K562 (cell line): Measurements from ENCODE around the gene ACSS2. TPM values are rescaled to one million over a fixed set of nuclear protein-coding genes. Genes with fewer than 3 reads are reported as not detected.

ENCODE experiments used
- CEBPG ChIP-seq, 3 experiments: fragments of 200-800 bp in 1 of 3; sonication (Bioruptor generic) in 1 of 3; sonication (generic) in 1 of 3; formaldehyde crosslinking in 1 of 3; IDR thresholded peaks in 2 of 3; conservative IDR thresholded peaks in 1 of 3; 2 replicates each; pipeline versions ENCODE4 v1.6.1 to v1.8.0; 2016 to 2022; ENCODE audit warnings: missing compliant biosample characterization in 2 of 3, missing genetic modification characterization in 2 of 3, mild to moderate bottlenecking in 1 of 3, missing genetic modification reagents in 1 of 3
- EP400 ChIP-seq: fragments of 450-650 bp; IDR thresholded peaks from 2 replicates; pipeline ENCODE4 v1.6.1; 2017; ENCODE audit warnings: antibody characterized with exemption, mild to moderate bottlenecking, moderate library complexity
- FOXK2 ChIP-seq, 2 experiments: fragments of 450-650 bp; IDR thresholded peaks in 1 of 2; conservative IDR thresholded peaks in 1 of 2; 2 replicates each; pipeline ENCODE4 v1.6.1; 2016; ENCODE audit warnings: low read depth in 2 of 2, mild to moderate bottlenecking in 1 of 2
- HDAC1 ChIP-seq, 2 experiments: fragments of 450-650 bp; IDR thresholded peaks; 2 replicates each; pipeline ENCODE4 v1.6.1; 2016 to 2017; ENCODE audit warnings: inconsistent platforms in 1 of 2, mild to moderate bottlenecking in 1 of 2, moderate library complexity in 1 of 2
- HEY1 ChIP-seq: fragments of 250-450 bp; sonication (Bioruptor Pico); IDR thresholded peaks from 2 replicates; pipeline ENCODE4 v1.5.0; 2020; ENCODE audit warnings: mild to moderate bottlenecking, moderate library complexity, borderline replicate concordance
- KLF1 ChIP-seq: fragments of 450-650 bp; IDR thresholded peaks from 2 replicates; pipeline ENCODE4 v1.6.1; 2016; ENCODE audit warnings: missing genetic modification characterization, missing compliant biosample characterization
- MAFF ChIP-seq: IDR thresholded peaks from 2 replicates; pipeline ENCODE4 v1.6.1; 2012; ENCODE audit warnings: low read length, improper control_type of control experiment
- MAFK ChIP-seq: IDR thresholded peaks from 2 replicates; pipeline ENCODE4 v1.6.1; 2011; ENCODE audit warnings: low read length, improper control_type of control experiment
- PML ChIP-seq: IDR thresholded peaks from 2 replicates; pipeline ENCODE4 v1.6.1; 2012; ENCODE audit warnings: low read length, inconsistent platforms
- SNIP1 ChIP-seq: fragments of 450-650 bp; IDR thresholded peaks from 2 replicates; pipeline ENCODE4 v1.7.1; 2017; ENCODE audit warnings: low read depth, mild to moderate bottlenecking
- SPI1 ChIP-seq: IDR thresholded peaks from 2 replicates; pipeline ENCODE4 v1.6.1; 2011; ENCODE audit warnings: low read depth, low read length, control low read depth, borderline replicate concordance
- SREBF1 ChIP-seq: fragments of 150-350 bp; IDR thresholded peaks from 2 replicates; pipeline ENCODE4 v1.6.1; 2014; ENCODE audit warnings: antibody characterized with exemption, low read depth, low read length, borderline replicate concordance
- TAL1 ChIP-seq: fragments of 450-650 bp; IDR thresholded peaks from 2 replicates; pipeline ENCODE4 v1.6.1; 2016; ENCODE audit warnings: mild to moderate bottlenecking
- ZKSCAN8 ChIP-seq: fragments of 200-800 bp; sonication (Bioruptor generic); IDR thresholded peaks from 2 replicates; pipeline ENCODE4 v1.6.1; 2016; ENCODE audit warnings: missing genetic modification characterization, missing compliant biosample characterization
- ZNF146 ChIP-seq: IDR thresholded peaks from one replicate; pipeline ENCODE4 v1.6.1; 2018; ENCODE audit warnings: missing compliant biosample characterization; ENCODE audit not compliant: unreplicated experiment
- ZNF224 ChIP-seq: sonication (generic); formaldehyde crosslinking; IDR thresholded peaks from 2 replicates; pipeline ENCODE4 v1.8.0; 2022; ENCODE audit warnings: mild to moderate bottlenecking, missing genetic modification reagents
- ZNF785 ChIP-seq: fragments of 250-450 bp; sonication (Bioruptor Pico); IDR thresholded peaks from 2 replicates; pipeline ENCODE4 v1.4.0; 2020; ENCODE audit warnings: mild to moderate bottlenecking
- ZZZ3 ChIP-seq: fragments of 450-650 bp; IDR thresholded peaks from 2 replicates; pipeline ENCODE4 v1.6.1; 2016; ENCODE audit warnings: antibody characterized with exemption, mild to moderate bottlenecking, moderate library complexity
- polyA plus RNA-seq, 8 experiments: library from polyadenylated mRNA; depleted of rRNA in 4 of 8; stranded (reverse) in 5 of 8; unstranded in 3 of 8; fragments of >200 nt; fragmentation: Nextera tagmentation in 2 of 8; fragmentation: Illumina TruSeq in 1 of 8; extraction: Ambion mirVana in 2 of 8; extraction: Trizol in 1 of 8; gene quantifications; 2 replicates each; pipeline versions ENCODE4 v1.2.1 to v1.2.3, GENCODE V29; 2011 to 2014; ENCODE audit warnings: inconsistent platforms in 1 of 8, missing spikeins in 1 of 8
- total RNA-seq, 7 experiments: library from RNA; depleted of rRNA in 6 of 7; stranded (reverse); fragments of >200 nt in 6 of 7; fragmentation: Illumina TruSeq in 2 of 7; extraction: Trizol in 2 of 7; gene quantifications; 2 replicates each; pipeline versions ENCODE4 v1.2.1 to v1.2.3, GENCODE V29; 2011 to 2021; ENCODE audit warnings: low replicate concordance in 1 of 7
- TF ChIP-seq, protein P1 (sequence below): fragments of 450-650 bp; formaldehyde crosslinking; IDR thresholded peaks from 2 replicates; pipeline ENCODE4 v1.4.0; 2022; ENCODE audit warnings: missing genetic modification characterization
- TF ChIP-seq, protein P2 (sequence below), 2 experiments: fragments of 450-650 bp; conservative IDR thresholded peaks; 2 replicates each; pipeline ENCODE4 v1.6.1; 2017; ENCODE audit warnings: mild to moderate bottlenecking in 2 of 2, moderate library complexity in 2 of 2
- TF ChIP-seq, protein P3 (sequence below): IDR thresholded peaks from 2 replicates; pipeline ENCODE4 v1.6.1; 2011; ENCODE audit not compliant: insufficient read length; ENCODE audit errors: extremely low read depth
- TF ChIP-seq, protein P4 (sequence below): fragments of 250-450 bp; sonication (Bioruptor Pico); IDR thresholded peaks from 2 replicates; pipeline ENCODE4 v1.5.0; 2021
- TF ChIP-seq, protein P5 (sequence below): fragments of 250-450 bp; sonication (Bioruptor Pico); IDR thresholded peaks from 2 replicates; pipeline ENCODE4 v1.8.0; 2022; ENCODE audit warnings: inconsistent platforms

The ACSS2 gene
- total and polyA plus RNA-seq, 9 of the 15 experiments (the other 6 are each of a cell fraction or from before 2014, with no cell fraction given), result 21.9 to 246 (median 66.2) TPM

DNA sequence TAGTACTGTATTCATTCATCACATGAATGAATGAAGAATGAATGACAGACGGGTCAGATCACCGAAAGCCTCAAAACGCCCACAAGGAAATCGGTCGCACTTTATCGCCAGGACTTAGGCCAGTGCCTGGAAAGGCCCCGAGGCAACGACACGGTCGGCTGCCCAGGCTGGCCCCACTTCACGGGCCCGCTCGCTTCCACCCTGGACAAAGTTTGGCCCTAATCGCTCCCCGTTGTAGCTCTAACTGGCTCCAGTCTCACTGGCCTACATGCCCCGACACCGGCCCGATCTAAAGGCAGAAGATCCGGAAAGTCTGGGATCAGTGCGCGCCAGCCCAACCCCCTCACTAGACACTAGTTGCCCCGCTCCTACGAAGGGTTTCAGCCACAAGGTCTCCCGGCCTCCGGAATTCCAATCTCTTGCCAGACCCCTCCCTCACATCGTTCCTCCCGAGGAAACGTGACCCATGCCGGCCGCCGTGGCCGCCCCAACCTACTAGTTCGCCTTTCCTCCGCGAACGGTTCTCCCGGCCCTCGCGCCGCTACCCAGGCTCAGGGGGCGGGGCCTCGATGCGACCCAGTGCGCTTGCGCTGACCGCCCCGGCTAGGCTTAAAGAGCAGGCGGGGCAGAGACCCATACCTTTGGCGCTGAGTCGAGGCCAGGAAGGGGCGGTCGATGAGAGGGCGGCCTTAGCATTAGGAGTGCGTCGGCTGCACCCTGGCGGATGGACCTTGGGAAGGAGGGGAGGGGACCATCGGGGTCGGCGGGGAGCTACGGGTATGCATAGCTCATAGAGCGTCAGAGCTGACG is 79.0 kb downstream of the ACSS2 start, which contains the start of the genes GSS and MYH7B (continued):
- TF ChIP-seq, protein P1, sequence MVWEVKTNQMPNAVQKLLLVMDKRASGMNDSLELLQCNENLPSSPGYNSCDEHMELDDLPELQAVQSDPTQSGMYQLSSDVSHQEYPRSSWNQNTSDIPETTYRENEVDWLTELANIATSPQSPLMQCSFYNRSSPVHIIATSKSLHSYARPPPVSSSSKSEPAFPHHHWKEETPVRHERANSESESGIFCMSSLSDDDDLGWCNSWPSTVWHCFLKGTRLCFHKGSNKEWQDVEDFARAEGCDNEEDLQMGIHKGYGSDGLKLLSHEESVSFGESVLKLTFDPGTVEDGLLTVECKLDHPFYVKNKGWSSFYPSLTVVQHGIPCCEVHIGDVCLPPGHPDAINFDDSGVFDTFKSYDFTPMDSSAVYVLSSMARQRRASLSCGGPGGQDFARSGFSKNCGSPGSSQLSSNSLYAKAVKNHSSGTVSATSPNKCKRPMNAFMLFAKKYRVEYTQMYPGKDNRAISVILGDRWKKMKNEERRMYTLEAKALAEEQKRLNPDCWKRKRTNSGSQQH, result peak; percentile 95
- TF ChIP-seq MAFF (no peak), TAL1 (no peak), SNIP1 (peak; percentile 96), HEY1 (no peak), KLF1 (no peak), ZZZ3 (no peak), ZNF785 (no peak), ZKSCAN8 (no peak), EP400 (peak; percentile 80), SPI1 (no peak), HDAC1 (IDR thresholded peaks at IDR 0.05) (peak in 1 of 2 experiments; percentile 83; a peak in 2 of 4 replicates), SREBF1 (no peak), MAFK (no peak), FOXK2 (conservative IDR thresholded peaks at IDR 0.05 in 1 of 2, IDR thresholded peaks at IDR 0.05 in 1 of 2; ENCODE audit: low read depth in 2 of 2) (no peak), ZNF224 (CRISPR knock-in tag) (no peak), PML (peak; percentile 81), ZNF146 (CRISPR knock-in tag) (no peak), CEBPG (CRISPR knock-in tag; IDR thresholded peaks at IDR 0.05) (no peak), CEBPG (tag; conservative IDR thresholded peaks at IDR 0.05 in 1 of 2, IDR thresholded peaks at IDR 0.05 in 1 of 2) (no peak)
- TF ChIP-seq, protein P2, sequence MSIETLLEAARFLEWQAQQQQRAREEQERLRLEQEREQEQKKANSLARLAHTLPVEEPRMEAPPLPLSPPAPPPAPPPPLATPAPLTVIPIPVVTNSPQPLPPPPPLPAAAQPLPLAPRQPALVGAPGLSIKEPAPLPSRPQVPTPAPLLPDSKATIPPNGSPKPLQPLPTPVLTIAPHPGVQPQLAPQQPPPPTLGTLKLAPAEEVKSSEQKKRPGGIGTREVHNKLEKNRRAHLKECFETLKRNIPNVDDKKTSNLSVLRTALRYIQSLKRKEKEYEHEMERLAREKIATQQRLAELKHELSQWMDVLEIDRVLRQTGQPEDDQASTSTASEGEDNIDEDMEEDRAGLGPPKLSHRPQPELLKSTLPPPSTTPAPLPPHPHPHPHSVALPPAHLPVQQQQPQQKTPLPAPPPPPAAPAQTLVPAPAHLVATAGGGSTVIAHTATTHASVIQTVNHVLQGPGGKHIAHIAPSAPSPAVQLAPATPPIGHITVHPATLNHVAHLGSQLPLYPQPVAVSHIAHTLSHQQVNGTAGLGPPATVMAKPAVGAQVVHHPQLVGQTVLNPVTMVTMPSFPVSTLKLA (conservative IDR thresholded peaks at IDR 0.05), result peak; percentile 21 to 66; a peak in 3 of 4 replicates
- TF ChIP-seq, protein P3, sequence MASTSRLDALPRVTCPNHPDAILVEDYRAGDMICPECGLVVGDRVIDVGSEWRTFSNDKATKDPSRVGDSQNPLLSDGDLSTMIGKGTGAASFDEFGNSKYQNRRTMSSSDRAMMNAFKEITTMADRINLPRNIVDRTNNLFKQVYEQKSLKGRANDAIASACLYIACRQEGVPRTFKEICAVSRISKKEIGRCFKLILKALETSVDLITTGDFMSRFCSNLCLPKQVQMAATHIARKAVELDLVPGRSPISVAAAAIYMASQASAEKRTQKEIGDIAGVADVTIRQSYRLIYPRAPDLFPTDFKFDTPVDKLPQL, result no peak
- TF ChIP-seq, protein P4, sequence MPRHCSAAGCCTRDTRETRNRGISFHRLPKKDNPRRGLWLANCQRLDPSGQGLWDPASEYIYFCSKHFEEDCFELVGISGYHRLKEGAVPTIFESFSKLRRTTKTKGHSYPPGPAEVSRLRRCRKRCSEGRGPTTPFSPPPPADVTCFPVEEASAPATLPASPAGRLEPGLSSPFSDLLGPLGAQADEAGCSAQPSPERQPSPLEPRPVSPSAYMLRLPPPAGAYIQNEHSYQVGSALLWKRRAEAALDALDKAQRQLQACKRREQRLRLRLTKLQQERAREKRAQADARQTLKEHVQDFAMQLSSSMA (CRISPR knock-in tag), result no peak
- TF ChIP-seq, protein P5, sequence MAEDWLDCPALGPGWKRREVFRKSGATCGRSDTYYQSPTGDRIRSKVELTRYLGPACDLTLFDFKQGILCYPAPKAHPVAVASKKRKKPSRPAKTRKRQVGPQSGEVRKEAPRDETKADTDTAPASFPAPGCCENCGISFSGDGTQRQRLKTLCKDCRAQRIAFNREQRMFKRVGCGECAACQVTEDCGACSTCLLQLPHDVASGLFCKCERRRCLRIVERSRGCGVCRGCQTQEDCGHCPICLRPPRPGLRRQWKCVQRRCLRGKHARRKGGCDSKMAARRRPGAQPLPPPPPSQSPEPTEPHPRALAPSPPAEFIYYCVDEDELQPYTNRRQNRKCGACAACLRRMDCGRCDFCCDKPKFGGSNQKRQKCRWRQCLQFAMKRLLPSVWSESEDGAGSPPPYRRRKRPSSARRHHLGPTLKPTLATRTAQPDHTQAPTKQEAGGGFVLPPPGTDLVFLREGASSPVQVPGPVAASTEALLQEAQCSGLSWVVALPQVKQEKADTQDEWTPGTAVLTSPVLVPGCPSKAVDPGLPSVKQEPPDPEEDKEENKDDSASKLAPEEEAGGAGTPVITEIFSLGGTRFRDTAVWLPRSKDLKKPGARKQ (CRISPR knock-in tag), result no peak
